Body of pancreas (tissue), 4 donors: ENCODE results near the gene CASP4.

Source experiments
- CTCF ChIP-seq, 7 experiments: fragments of 450-650 bp in 4 of 7; fragments of 200-600 bp in 3 of 7; sonication (generic) in 3 of 7; IDR thresholded peaks; one replicate each; pipeline ENCODE4 v1.5.1; 2016 to 2019; ENCODE audit warnings: antibody characterized with exemption in 7 of 7
- POLR2A ChIP-seq, 3 donors: fragments of 450-650 bp; IDR thresholded peaks; one replicate each; pipeline ENCODE4 v1.6.1; 2016; ENCODE audit warnings: antibody characterized with exemption in 3 of 3, mild to moderate bottlenecking in 2 of 3

- TF ChIP-seq POLR2A (IDR thresholded peaks at IDR 0.05): no peak
- TF ChIP-seq CTCF (IDR thresholded peaks at IDR 0.05): no peak
Measured at GRCh38 chr11:104944076-104944475, 24.3 kb downstream of the CASP4 start.
